ENCODE results near the gene FGA.
"Not testable (repeated sequence)": the region's sequence is repeated elsewhere in the genome, so short reads cannot be mapped to it uniquely, and the experiment has no call there.

Gene FGA

GRCh38 chr4:154606728-154607723, 16.5 kb upstream of the FGA start:
- DNase-seq (ENCODE audit: low read depth in 3 of 3), result no peak

- DNase-seq (ENCODE audit: low read depth in 3 of 3), result no peak
These were observed 14.2 kb upstream of the FGA start for GRCh38 chr4:154604696-154605200.

- DNase-seq (ENCODE audit: low read depth in 3 of 3), result no peak
These were observed 12.7 kb upstream of the FGA start for GRCh38 chr4:154603033-154603943.

GRCh38 chr4:154602404-154603020, 12.0 kb upstream of the FGA start:
- no peak for DNase-seq (ENCODE audit: low read depth in 3 of 3)

GRCh38 chr4:154597798-154598774, 7.5 kb upstream of the FGA start:
- no peak for DNase-seq (ENCODE audit: low read depth in 3 of 3)

GRCh38 chr4:154597281-154597680, 6.7 kb upstream of the FGA start:
- DNase-seq (ENCODE audit: low read depth in 3 of 3), result not testable (repeated sequence)

GRCh38 chr4:154595807-154596206, 5.3 kb upstream of the FGA start:
- DNase-seq (ENCODE audit: low read depth in 3 of 3), result no peak

- not testable (repeated sequence) for DNase-seq (ENCODE audit: low read depth in 3 of 3)
These were observed 3.8 kb upstream of the FGA start for GRCh38 chr4:154594343-154594742.

- DNase-seq (ENCODE audit: low read depth in 3 of 3), result no peak
These were observed 3.3 kb upstream of the FGA start for GRCh38 chr4:154593868-154594267.

- DNase-seq (ENCODE audit: low read depth in 3 of 3), result no peak
These were observed 1.3 kb upstream of the FGA start for GRCh38 chr4:154591890-154592289.

- no peak for DNase-seq (ENCODE audit: low read depth in 3 of 3)
These were observed 995 bp downstream of the FGA start for GRCh38 chr4:154589296-154590197.

GRCh38 chr4:154588198-154588597, 2.3 kb downstream of the FGA start:
- DNase-seq (ENCODE audit: low read depth in 3 of 3), result no peak

GRCh38 chr4:154586296-154587033, 4.1 kb downstream of the FGA start:
- DNase-seq (ENCODE audit: low read depth in 3 of 3), result no peak

GRCh38 chr4:154585369-154586018, 5.0 kb downstream of the FGA start:
- no peak for DNase-seq (ENCODE audit: low read depth in 3 of 3)

- no peak for DNase-seq (ENCODE audit: low read depth in 3 of 3)
These were observed 6.3 kb downstream of the FGA start for GRCh38 chr4:154584259-154584658.

GRCh38 chr4:154583677-154584076, 6.9 kb downstream of the FGA start:
- no peak for DNase-seq (ENCODE audit: low read depth in 3 of 3)

GRCh38 chr4:154583230-154583629, 7.3 kb downstream of the FGA start:
- no peak for DNase-seq (ENCODE audit: low read depth in 3 of 3)

- DNase-seq (ENCODE audit: low read depth in 3 of 3), result no peak
These were observed 7.8 kb downstream of the FGA start for GRCh38 chr4:154582723-154583122.

Measured in stimulated activated CD4-positive, alpha-beta T cell treated with anti-CD3 and anti-CD28 coated beads, TNF-alpha, amount 100 ng/mL, for 48 hours (primary cell).